Astrocyte (in vitro differentiated cells and primary cell): ENCODE data around the gene CLDN15.
"Not testable (repeated sequence)": the region's sequence is repeated elsewhere in the genome, so short reads cannot be mapped to it uniquely, and the experiment has no call there.

Experiments used
- EZH2 ChIP-seq: IDR thresholded peaks from 2 replicates; pipeline ENCODE4 v1.6.1; 2012; ENCODE audit warnings: mild to moderate bottlenecking, low read length, inconsistent platforms; ENCODE audit not compliant: insufficient read depth
- TF ChIP-seq, protein P1 (sequence below): IDR thresholded peaks from 2 replicates; pipeline ENCODE4 v1.5.1; 2011; ENCODE audit warnings: low read depth, mild to moderate bottlenecking, inconsistent platforms, low read length, moderate library complexity; ENCODE audit not compliant: insufficient read depth

DNA sequence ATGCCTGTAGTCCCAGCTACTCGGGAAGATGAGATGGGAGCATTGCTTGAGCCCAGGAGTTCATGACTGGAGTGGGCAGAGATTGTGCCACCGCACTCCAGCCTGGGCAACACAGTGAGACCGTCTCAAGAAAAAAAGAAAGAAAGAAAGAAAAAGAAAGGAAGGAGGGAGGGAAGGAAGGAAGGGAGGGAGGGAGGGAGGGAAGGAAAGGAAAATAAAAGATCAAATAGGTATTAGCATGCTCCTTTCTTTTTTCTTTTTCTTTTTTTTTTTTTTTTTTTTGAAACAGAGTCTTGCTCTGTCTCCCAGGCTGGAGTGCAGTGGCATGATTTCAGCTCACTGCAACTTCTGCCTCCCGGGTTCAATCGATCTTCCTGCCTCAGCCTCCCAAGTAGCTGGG is 15.6 kb upstream of the CLDN15 start:
- TF ChIP-seq EZH2: not testable (repeated sequence)
- TF ChIP-seq, protein P1, sequence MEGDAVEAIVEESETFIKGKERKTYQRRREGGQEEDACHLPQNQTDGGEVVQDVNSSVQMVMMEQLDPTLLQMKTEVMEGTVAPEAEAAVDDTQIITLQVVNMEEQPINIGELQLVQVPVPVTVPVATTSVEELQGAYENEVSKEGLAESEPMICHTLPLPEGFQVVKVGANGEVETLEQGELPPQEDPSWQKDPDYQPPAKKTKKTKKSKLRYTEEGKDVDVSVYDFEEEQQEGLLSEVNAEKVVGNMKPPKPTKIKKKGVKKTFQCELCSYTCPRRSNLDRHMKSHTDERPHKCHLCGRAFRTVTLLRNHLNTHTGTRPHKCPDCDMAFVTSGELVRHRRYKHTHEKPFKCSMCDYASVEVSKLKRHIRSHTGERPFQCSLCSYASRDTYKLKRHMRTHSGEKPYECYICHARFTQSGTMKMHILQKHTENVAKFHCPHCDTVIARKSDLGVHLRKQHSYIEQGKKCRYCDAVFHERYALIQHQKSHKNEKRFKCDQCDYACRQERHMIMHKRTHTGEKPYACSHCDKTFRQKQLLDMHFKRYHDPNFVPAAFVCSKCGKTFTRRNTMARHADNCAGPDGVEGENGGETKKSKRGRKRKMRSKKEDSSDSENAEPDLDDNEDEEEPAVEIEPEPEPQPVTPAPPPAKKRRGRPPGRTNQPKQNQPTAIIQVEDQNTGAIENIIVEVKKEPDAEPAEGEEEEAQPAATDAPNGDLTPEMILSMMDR: not testable (repeated sequence)
